Thyroid gland (tissue), 4 donors: Measurements from ENCODE around the gene P2RX3. TPM values are rescaled to one million over a fixed set of nuclear protein-coding genes. Genes with fewer than 3 reads are reported as not detected.
A peak's percentile ranks its signal among the peaks of the same experiment; 100 is the strongest.

Experiments
- DNase-seq, 2 donors: peaks; one replicate each; pipeline ENCODE4 v3.0.0-alpha.2; 2019
- H3K27ac ChIP-seq, 3 donors: fragments of 200-600 bp; sonication (generic); 1 replicate in 2 of 3; 2 replicates in 1 of 3; pipeline ENCODE4 v1.5.1; 2016 to 2019; ENCODE audit warnings: mild to moderate bottlenecking in 1 of 3, moderate library complexity in 1 of 3
- H3K27me3 ChIP-seq: fragments of 200-600 bp; sonication (generic); one replicate; pipeline ENCODE4 v1.5.1; 2019
- H3K36me3 ChIP-seq, 2 donors: fragments of 200-600 bp; sonication (generic); one replicate each; pipeline ENCODE4 v1.5.1; 2016 to 2019
- H3K4me1 ChIP-seq, 2 donors: fragments of 200-600 bp; sonication (generic); one replicate each; pipeline ENCODE4 v1.5.1; 2017 to 2019
- H3K4me3 ChIP-seq, 3 donors: fragments of 200-600 bp; sonication (generic); replicated peaks in 1 of 3; 1 replicate in 2 of 3; 2 replicates in 1 of 3; pipeline ENCODE4 v1.5.1; 2016; ENCODE audit warnings: mild to moderate bottlenecking in 1 of 3
- H3K9me3 ChIP-seq: fragments of 200-600 bp; sonication (generic); one replicate; pipeline ENCODE4 v1.5.1; 2017
- CTCF ChIP-seq, 6 experiments: fragments of 200-600 bp in 3 of 6; fragments of 450-650 bp in 3 of 6; sonication (generic) in 3 of 6; IDR thresholded peaks; one replicate each; pipeline ENCODE4 v1.5.1; 2016 to 2019; ENCODE audit warnings: antibody characterized with exemption in 6 of 6, mild to moderate bottlenecking in 2 of 6, inconsistent platforms in 1 of 6, moderate library complexity in 1 of 6
- POLR2A ChIP-seq, 2 donors: fragments of 450-650 bp; IDR thresholded peaks; one replicate each; pipeline ENCODE4 v1.6.1; 2017; ENCODE audit warnings: antibody characterized with exemption in 2 of 2, mild to moderate bottlenecking in 2 of 2, moderate library complexity in 1 of 2
- intact Hi-C: fragments of 100-400 bp; cut with DNase I; formaldehyde crosslinking; loops from one replicate; pipeline ENCODE4 v1.15.1; 2023
- total RNA-seq, 4 donors: library from RNA; depleted of rRNA; stranded (reverse); fragments of >200 nt; gene quantifications; one replicate each; pipeline ENCODE4 v1.2.3, GENCODE V29; 2016

Gene P2RX3
- total RNA-seq, 4 donors from 2014 or later, result not detected

DNA sequence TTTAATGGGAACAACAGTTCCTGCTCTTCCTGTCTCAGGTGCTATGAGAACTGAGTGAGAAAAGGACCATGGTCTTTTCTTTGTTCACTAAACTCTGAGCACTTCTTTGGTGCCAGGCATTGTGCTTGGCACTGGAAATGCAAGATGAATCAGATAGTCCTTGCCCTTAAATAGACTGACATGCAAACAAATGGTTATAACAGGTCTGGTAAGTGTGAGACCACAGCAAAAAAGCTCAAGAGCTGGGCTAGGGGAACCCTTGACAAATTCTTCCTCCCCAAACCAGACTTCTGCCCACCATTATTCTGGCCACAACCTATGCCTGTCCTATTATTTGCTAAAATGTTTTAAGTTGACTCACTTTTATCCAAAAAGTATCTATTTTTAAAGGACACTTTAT, 83.7 kb downstream of the P2RX3 start:
- H3K27ac ChIP-seq, result peak overlapping the region in 2 of 3 donors; percentile 12 to 35
- peaks cover 8 to 12% of the 10 kb centered on the region in 2 donors for H3K36me3 ChIP-seq
- no peaks in the 10 kb centered on the region for H3K27me3 ChIP-seq
- H3K4me1 ChIP-seq, result peaks cover 45 to 83% of the 10 kb centered on the region in 2 donors
- no peak for DNase-seq
- no peak overlapping the region for H3K4me3 ChIP-seq
- TF ChIP-seq POLR2A (IDR thresholded peaks at IDR 0.05) (no peak), CTCF (IDR thresholded peaks at IDR 0.05) (no peak)
- no peaks in the 10 kb centered on the region for H3K9me3 ChIP-seq
- intact Hi-C loops, result no loop called here

Other genes with a start within 250 kb of the P2RX3 start
- gene LRRC55, start 156.4 kb upstream of the P2RX3 start, total RNA-seq, result under 1 TPM in 2 of 4 donors, not detected in 2; 0.11 to 0.29 TPM
- 1 to 10 TPM; 4.4 to 6.1 (median 4.8) TPM for gene APLNR, start 101.1 kb upstream of the P2RX3 start, total RNA-seq
- 100 to 1,000 TPM in 1 of 4 donors, 10 to 100 TPM in 3; 52.3 to 106 (median 85.2) TPM for gene TNKS1BP1, start 13.4 kb upstream of the P2RX3 start, total RNA-seq
- gene SSRP1, start 2.5 kb upstream of the P2RX3 start, total RNA-seq, result 10 to 100 TPM; 70.0 to 86.5 (median 78.1) TPM
- gene PRG3, start 42.8 kb downstream of the P2RX3 start, total RNA-seq, result not detected
- gene PRG2, start 52.3 kb downstream of the P2RX3 start, total RNA-seq, result under 1 TPM in 3 of 4 donors, not detected in 1; 0.22 to 0.94 (median 0.71) TPM
- 100 to 1,000 TPM; 124 to 321 (median 218) TPM for gene SLC43A3, start 88.8 kb downstream of the P2RX3 start, total RNA-seq
- 10 to 100 TPM; 11.2 to 27.6 (median 17.1) TPM for gene RTN4RL2, start 122.2 kb downstream of the P2RX3 start, total RNA-seq
- gene SLC43A1, start 177.3 kb downstream of the P2RX3 start, total RNA-seq, result 10 to 100 TPM; 20.3 to 64.1 (median 28.8) TPM
- gene TIMM10, start 192.4 kb downstream of the P2RX3 start, total RNA-seq, result 10 to 100 TPM; 29.8 to 43.7 (median 37.4) TPM
- not detected for gene SMTNL1, start 199.2 kb downstream of the P2RX3 start, total RNA-seq
- 10 to 100 TPM; 30.8 to 41.7 (median 38.8) TPM for gene UBE2L6, start 229.3 kb downstream of the P2RX3 start, total RNA-seq